OCI-LY1 (cell line): ENCODE data around the gene S100A2.

Experiments used
- CTCF ChIP-seq: fragments of 200-600 bp; sonication (generic), shearing (Covaris generic); IDR thresholded peaks from 2 replicates; pipeline ENCODE4 v1.5.1; 2017; ENCODE audit warnings: mild to moderate bottlenecking, antibody characterized with exemption, low read length, moderate library complexity, mixed read lengths
- EZH2 ChIP-seq: fragments of 200-600 bp; sonication (generic), shearing (Covaris generic); IDR thresholded peaks from 2 replicates; pipeline ENCODE4 v1.8.0; 2017; ENCODE audit warnings: borderline replicate concordance, mixed run types, mild to moderate bottlenecking, antibody characterized with exemption, low read length, moderate library complexity, mixed read lengths

DNA sequence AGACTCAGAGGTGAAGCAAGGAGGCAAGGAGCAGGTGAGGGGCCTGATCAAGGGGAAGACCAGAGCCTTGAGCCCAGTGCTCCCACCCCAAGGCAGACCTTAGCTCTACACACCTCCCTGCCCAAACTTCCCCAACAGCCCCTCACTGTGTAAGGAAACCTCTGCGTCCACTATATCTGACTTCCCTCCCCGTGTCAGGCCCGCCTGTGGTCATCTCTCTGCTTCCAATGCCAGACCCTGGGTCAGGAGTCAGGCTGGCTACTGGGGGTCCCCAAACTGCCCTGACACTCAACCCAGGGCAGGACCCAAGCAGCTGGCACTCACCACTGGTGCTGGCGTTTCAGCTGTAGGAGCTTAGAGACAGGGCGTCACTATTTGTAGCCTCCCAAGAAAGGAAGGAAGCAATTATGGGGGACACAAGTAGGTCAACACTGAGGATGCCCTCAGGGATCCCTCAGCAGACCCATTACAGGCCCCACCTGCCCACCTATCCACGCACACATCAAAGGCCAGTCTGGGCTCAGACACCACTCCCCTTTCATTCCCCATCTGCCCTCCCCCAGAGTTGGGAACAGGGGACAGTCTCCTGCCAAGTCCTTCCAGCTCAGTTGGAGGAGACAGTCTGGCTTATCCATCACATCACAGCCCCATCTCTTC is 15.8 kb downstream of the S100A2 start:
- TF ChIP-seq CTCF (no peak), EZH2 (no peak)
